ENCODE results near the gene PLA2G4E.

DNA sequence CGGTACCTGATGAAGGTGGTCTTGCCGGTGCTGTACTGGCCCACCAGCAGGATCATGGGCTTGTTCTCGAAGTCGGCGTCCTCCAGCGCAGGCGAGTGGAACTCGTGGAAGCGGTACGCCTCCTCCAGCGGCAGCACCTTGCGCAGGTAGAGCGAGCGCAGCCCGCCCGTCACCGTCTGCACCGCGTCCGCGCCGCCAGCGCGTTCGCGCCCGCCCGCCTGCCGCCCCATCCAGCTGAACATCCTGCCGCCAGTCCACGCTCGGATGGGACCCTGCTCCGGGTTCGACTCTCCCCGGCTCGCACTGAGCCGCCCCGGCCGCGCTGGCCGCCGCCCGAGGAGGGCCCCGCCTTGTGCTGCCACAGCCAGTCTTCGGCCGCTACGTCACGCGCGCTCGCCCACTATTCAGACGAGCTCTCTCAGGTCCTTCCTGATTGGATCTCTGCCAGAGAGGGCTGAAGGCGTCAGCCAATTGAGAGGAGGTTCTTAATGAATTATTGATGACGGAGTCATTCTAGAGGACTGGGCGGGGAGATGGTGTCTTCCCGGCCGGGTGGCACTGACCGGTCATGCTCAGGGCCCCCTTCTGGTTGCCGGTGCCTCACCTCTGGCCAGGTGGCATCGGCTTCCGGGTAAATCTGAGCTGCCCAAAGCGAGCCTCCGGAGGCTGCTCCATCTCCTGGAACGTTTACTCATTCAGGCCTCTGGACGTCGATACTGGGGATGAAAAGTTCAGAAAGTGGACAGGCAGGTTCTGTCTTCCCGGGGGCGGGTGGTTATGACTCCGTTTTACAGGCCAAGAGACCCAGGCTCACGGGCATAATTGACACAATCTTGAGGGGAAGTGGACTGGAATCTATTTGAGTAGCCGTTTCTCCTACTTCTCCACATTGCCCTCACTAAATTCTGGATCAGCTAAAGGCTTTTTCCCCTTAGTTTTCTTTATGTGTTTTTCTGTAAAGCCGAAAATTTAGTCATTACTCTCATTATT is 48.3 kb downstream of the PLA2G4E start, which contains the start of gene EHD4:
- TF ChIP-seq POLR2A (IDR thresholded peaks at IDR 0.05), result peak; percentile 51 to 91
- TF ChIP-seq, protein P1, sequence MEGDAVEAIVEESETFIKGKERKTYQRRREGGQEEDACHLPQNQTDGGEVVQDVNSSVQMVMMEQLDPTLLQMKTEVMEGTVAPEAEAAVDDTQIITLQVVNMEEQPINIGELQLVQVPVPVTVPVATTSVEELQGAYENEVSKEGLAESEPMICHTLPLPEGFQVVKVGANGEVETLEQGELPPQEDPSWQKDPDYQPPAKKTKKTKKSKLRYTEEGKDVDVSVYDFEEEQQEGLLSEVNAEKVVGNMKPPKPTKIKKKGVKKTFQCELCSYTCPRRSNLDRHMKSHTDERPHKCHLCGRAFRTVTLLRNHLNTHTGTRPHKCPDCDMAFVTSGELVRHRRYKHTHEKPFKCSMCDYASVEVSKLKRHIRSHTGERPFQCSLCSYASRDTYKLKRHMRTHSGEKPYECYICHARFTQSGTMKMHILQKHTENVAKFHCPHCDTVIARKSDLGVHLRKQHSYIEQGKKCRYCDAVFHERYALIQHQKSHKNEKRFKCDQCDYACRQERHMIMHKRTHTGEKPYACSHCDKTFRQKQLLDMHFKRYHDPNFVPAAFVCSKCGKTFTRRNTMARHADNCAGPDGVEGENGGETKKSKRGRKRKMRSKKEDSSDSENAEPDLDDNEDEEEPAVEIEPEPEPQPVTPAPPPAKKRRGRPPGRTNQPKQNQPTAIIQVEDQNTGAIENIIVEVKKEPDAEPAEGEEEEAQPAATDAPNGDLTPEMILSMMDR (IDR thresholded peaks at IDR 0.05), result peak in 3 of 5 experiments; percentile 21 to 57 (median 32)
- peak; percentile 67 to 86 for TF ChIP-seq EP300 (IDR thresholded peaks at IDR 0.05)
